HG02610 (cell line): ENCODE data around the gene NUBPL.

Experiments used
- ATAC-seq: cut with Tn5 transposase; IDR thresholded peaks from one replicate; pipeline ENCODE4 v1.9.1; 2021; ENCODE audit warnings: mild to moderate bottlenecking, moderate library complexity; ENCODE audit not compliant: unreplicated experiment

The NUBPL gene

GRCh38 chr14:31909977-31910376 lies 348.8 kb downstream of the NUBPL start:
- no peak for ATAC-seq
